H9 (cell line): Measurements from ENCODE around the gene BRD1. TPM values are rescaled to one million over a fixed set of nuclear protein-coding genes. Genes with fewer than 3 reads are reported as not detected.

Experiments
- DNase-seq: peaks from one replicate; pipeline ENCODE4 v3.0.0-alpha.2; 2017
- H2AFZ ChIP-seq: one replicate; pipeline ENCODE4 v1.6.1; 2013; ENCODE audit warnings: mild to moderate bottlenecking, low read length, control low read depth, moderate library complexity
- H2AK5ac ChIP-seq: 2 replicates; pipeline ENCODE4 v1.6.1; 2013; ENCODE audit warnings: low read length, control low read depth, mixed read lengths; ENCODE audit not compliant: insufficient read length
- H2BK120ac ChIP-seq: one replicate; pipeline ENCODE4 v1.6.1; 2013; ENCODE audit warnings: low read depth, mild to moderate bottlenecking, low read length, control low read depth, inconsistent platforms; ENCODE audit not compliant: poor library complexity, severe bottlenecking
- H2BK12ac ChIP-seq: 2 replicates; pipeline ENCODE4 v1.6.1; 2013; ENCODE audit warnings: low read length, control low read depth, mixed read lengths, low read depth; ENCODE audit not compliant: insufficient read length
- H2BK15ac ChIP-seq: 2 replicates; pipeline ENCODE4 v1.6.1; 2013; ENCODE audit warnings: low read depth, low read length, control low read depth
- H2BK20ac ChIP-seq: one replicate; pipeline ENCODE4 v1.6.1; 2013; ENCODE audit warnings: low read depth, mild to moderate bottlenecking, low read length, control low read depth, inconsistent platforms; ENCODE audit not compliant: poor library complexity, severe bottlenecking
- H2BK5ac ChIP-seq: 2 replicates; pipeline ENCODE4 v1.6.1; 2013; ENCODE audit warnings: low read length, control low read depth, mixed read lengths; ENCODE audit not compliant: insufficient read length
- H3K14ac ChIP-seq: 2 replicates; pipeline ENCODE4 v1.6.1; 2013; ENCODE audit warnings: low read length, control low read depth; ENCODE audit not compliant: insufficient read depth
- H3K18ac ChIP-seq: 2 replicates; pipeline ENCODE4 v1.6.1; 2013; ENCODE audit warnings: low read depth, mild to moderate bottlenecking, mixed read lengths, low read length, control low read depth; ENCODE audit not compliant: insufficient read length
- H3K23ac ChIP-seq: 2 replicates; pipeline ENCODE4 v1.6.1; 2013; ENCODE audit warnings: low read length, control low read depth, mixed read lengths, low read depth; ENCODE audit not compliant: insufficient read length
- H3K23me2 ChIP-seq: 2 replicates; pipeline ENCODE4 v1.6.1; 2013; ENCODE audit warnings: low read depth, mild to moderate bottlenecking, mixed read lengths, low read length, control low read depth; ENCODE audit not compliant: insufficient read length, poor library complexity, severe bottlenecking
- H3K27ac ChIP-seq: 2 replicates; pipeline ENCODE4 v1.5.1; 2013; ENCODE audit warnings: low read length, control low read depth, mixed read lengths, low read depth; ENCODE audit not compliant: insufficient read length
- H3K27me3 ChIP-seq: 2 replicates; pipeline ENCODE4 v1.6.1; 2013; ENCODE audit warnings: low read length, control low read depth, inconsistent platforms; ENCODE audit not compliant: insufficient read depth
- H3K4ac ChIP-seq: 2 replicates; pipeline ENCODE4 v1.6.1; 2013; ENCODE audit warnings: low read depth, mild to moderate bottlenecking, control low read depth, inconsistent platforms, low read length, moderate library complexity
- H3K4me1 ChIP-seq: 2 replicates; pipeline ENCODE4 v1.6.1; 2013; ENCODE audit warnings: low read length, control low read depth, inconsistent platforms; ENCODE audit not compliant: insufficient read depth
- H3K4me2 ChIP-seq: 2 replicates; pipeline ENCODE4 v1.6.1; 2013; ENCODE audit warnings: low read length, control low read depth, mixed read lengths; ENCODE audit not compliant: insufficient read length, insufficient read depth
- H3K56ac ChIP-seq: 2 replicates; pipeline ENCODE4 v1.6.1; 2013; ENCODE audit warnings: low read depth, mild to moderate bottlenecking, mixed read lengths, low read length, control low read depth; ENCODE audit not compliant: insufficient read length
- H3K79me1 ChIP-seq: 2 replicates; pipeline ENCODE4 v1.6.1; 2013; ENCODE audit warnings: low read depth, mild to moderate bottlenecking, moderate library complexity, low read length, control low read depth, inconsistent platforms; ENCODE audit not compliant: insufficient read depth, poor library complexity, severe bottlenecking
- H3K79me2 ChIP-seq: 2 replicates; pipeline ENCODE4 v1.6.1; 2013; ENCODE audit warnings: low read length, control low read depth, inconsistent platforms; ENCODE audit not compliant: insufficient read depth
- H3K9ac ChIP-seq: 2 replicates; pipeline ENCODE4 v1.6.1; 2013; ENCODE audit warnings: low read length, control low read depth, mixed read lengths; ENCODE audit not compliant: insufficient read length; ENCODE audit errors: extremely low read depth
- H3K9me3 ChIP-seq: one replicate; pipeline ENCODE4 v1.6.1; 2013; ENCODE audit warnings: low read depth, low read length, inconsistent platforms; ENCODE audit not compliant: control insufficient read depth
- H3T11ph ChIP-seq: one replicate; pipeline ENCODE4 v1.6.1; 2013; ENCODE audit warnings: mild to moderate bottlenecking, low read length, control low read depth, inconsistent platforms
- H4K20me1 ChIP-seq: one replicate; pipeline ENCODE4 v1.6.1; 2013; ENCODE audit not compliant: control insufficient read depth, insufficient read length, insufficient read depth
- H4K5ac ChIP-seq: 2 replicates; pipeline ENCODE4 v1.6.1; 2013; ENCODE audit warnings: low read depth, mild to moderate bottlenecking, mixed read lengths, low read length, control low read depth; ENCODE audit not compliant: insufficient read length
- H4K8ac ChIP-seq: replicated peaks from 2 replicates; pipeline ENCODE4 v1.6.1; 2013; ENCODE audit warnings: low read length, control low read depth, mixed read lengths, low read depth; ENCODE audit not compliant: insufficient read length
- H4K91ac ChIP-seq: 2 replicates; pipeline ENCODE4 v1.6.1; 2013; ENCODE audit warnings: low read depth, mild to moderate bottlenecking, moderate library complexity, mixed read lengths, low read length, control low read depth; ENCODE audit not compliant: insufficient read length
- H3K27ac Mint-ChIP-seq, 3 experiments: 2 replicates in 2 of 3; 3 replicates in 1 of 3; pipeline ENCODE4 v1.8.0; 2020 to 2021; ENCODE audit warnings: mixed read lengths in 3 of 3, mild to moderate bottlenecking in 1 of 3, moderate library complexity in 1 of 3
- H3K27me3 Mint-ChIP-seq: 2 replicates; pipeline ENCODE4 v1.8.0; 2021; ENCODE audit warnings: low read depth, mild to moderate bottlenecking, moderate library complexity, mixed read lengths
- H3K36me3 Mint-ChIP-seq, 3 experiments: 2 replicates in 2 of 3; 3 replicates in 1 of 3; pipeline ENCODE4 v1.8.0; 2020 to 2021; ENCODE audit warnings: low read depth in 3 of 3, mixed read lengths in 3 of 3; ENCODE audit not compliant: insufficient read depth in 1 of 3
- H3K4me1 Mint-ChIP-seq, 2 experiments: 2 replicates each; pipeline ENCODE4 v1.8.0; 2020; ENCODE audit warnings: mixed read lengths in 2 of 2
- H3K4me3 Mint-ChIP-seq, 2 experiments: 2 replicates in 1 of 2; 3 replicates in 1 of 2; pipeline ENCODE4 v1.8.0; 2020 to 2021; ENCODE audit warnings: mild to moderate bottlenecking in 2 of 2, mixed read lengths in 2 of 2, moderate library complexity in 1 of 2
- H3K9me3 Mint-ChIP-seq, 2 experiments: 2 replicates in 1 of 2; 3 replicates in 1 of 2; pipeline ENCODE4 v1.8.0; 2020; ENCODE audit warnings: mild to moderate bottlenecking in 2 of 2, mixed read lengths in 2 of 2, moderate library complexity in 1 of 2
- CTCF ChIP-seq: fragments of 200-600 bp; sonication (generic); conservative IDR thresholded peaks from 3 replicates; pipeline ENCODE4 v1.8.0; 2021; ENCODE audit warnings: antibody characterized with exemption, mild to moderate bottlenecking
- WGBS: extraction: QIAGEN DNeasy Blood & Tissue Kit; methylation state at CpG from one replicate; pipeline ENCODE4 v1.1.7; 2013; ENCODE audit warnings: missing lambda C conversion rate, low lambda C conversion rate, mixed read lengths; ENCODE audit not compliant: insufficient read length; ENCODE audit errors: extremely low coverage; 5-methylcytosine and 5-hydroxymethylcytosine counted together
- total RNA-seq: library from RNA; stranded (reverse); gene quantifications from 2 replicates; pipeline ENCODE4 v1.2.1, GENCODE V29; 2021

The BRD1 gene
- total RNA-seq, 1 experiment from 2014 or later = 51.3 TPM

DNA sequence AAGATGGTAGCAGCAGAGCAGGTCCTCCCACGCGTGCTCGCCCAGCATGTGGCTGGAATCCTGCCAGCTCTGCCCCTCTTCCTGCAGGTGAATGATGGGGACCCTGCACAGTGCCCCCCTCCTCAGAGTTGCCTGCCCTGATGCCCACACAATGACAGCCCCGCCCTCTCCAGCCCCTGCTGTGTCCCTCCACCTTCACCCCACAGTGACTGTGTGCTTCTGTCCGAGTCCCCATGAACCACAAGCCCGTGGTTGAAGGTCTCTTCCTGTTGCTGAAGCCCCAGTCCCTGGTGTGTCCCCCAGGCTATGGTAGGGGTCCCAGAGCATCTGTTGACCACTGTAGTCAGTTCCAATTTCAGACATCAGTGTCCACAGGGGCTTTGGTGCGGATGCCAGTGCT is 71.0 kb downstream of the BRD1 start:
- H3K14ac ChIP-seq = no peak overlapping the region
- no peak overlapping the region for H2AK5ac ChIP-seq
- H3K9me3 ChIP-seq = no peaks in the 10 kb centered on the region
- no peaks in the 10 kb centered on the region; a peak in 2 of 7 replicates for H3K36me3 Mint-ChIP-seq
- H2BK5ac ChIP-seq = no peak overlapping the region
- no peak overlapping the region for H3T11ph ChIP-seq
- peaks cover 2 to 13% of the 10 kb centered on the region in 2 experiments; a peak in 4 of 5 replicates for H3K9me3 Mint-ChIP-seq
- no peaks in the 10 kb centered on the region for H3K79me1 ChIP-seq
- H4K91ac ChIP-seq = no peak overlapping the region
- H2BK120ac ChIP-seq = no peak overlapping the region
- peaks cover 2% of the 10 kb centered on the region; the same call in 1 of the 2 replicates for H3K4me1 ChIP-seq
- no peak overlapping the region for H2AFZ ChIP-seq
- DNase-seq = no peak
- H3K9ac ChIP-seq = no peak overlapping the region
- no peak overlapping the region for H3K56ac ChIP-seq
- no peak overlapping the region for H3K4me3 Mint-ChIP-seq
- TF ChIP-seq CTCF = no peak
- H2BK15ac ChIP-seq = no peak overlapping the region
- no peak overlapping the region for H3K27ac Mint-ChIP-seq
- no peaks in the 10 kb centered on the region for H3K27me3 ChIP-seq
- H3K23me2 ChIP-seq = no peaks in the 10 kb centered on the region
- no peaks in the 10 kb centered on the region for H3K79me2 ChIP-seq
- H3K27me3 Mint-ChIP-seq = peaks cover 5% of the 10 kb centered on the region; the same call in 1 of the 2 replicates
- no peak overlapping the region for H3K4me2 ChIP-seq
- no CpG with 5 or more reads among the region's 7 CpGs for WGBS
- no peak overlapping the region for H3K4ac ChIP-seq
- no peak overlapping the region for H4K8ac ChIP-seq
- H2BK12ac ChIP-seq = no peak overlapping the region
- no peak overlapping the region for H3K18ac ChIP-seq
- no peak overlapping the region for H3K27ac ChIP-seq
- no peak overlapping the region for H4K5ac ChIP-seq
- peaks cover 0 to 7% of the 10 kb centered on the region in 2 experiments; a peak in 2 of 4 replicates for H3K4me1 Mint-ChIP-seq
- no peak overlapping the region for H2BK20ac ChIP-seq
- peaks cover 3% of the 10 kb centered on the region for H4K20me1 ChIP-seq
- no peak overlapping the region for H3K23ac ChIP-seq
